ENCODE measurements around the gene RASA2. TPM values are rescaled to one million over a fixed set of nuclear protein-coding genes. Genes with fewer than 3 reads are reported as not detected.

RASA2 gene
- total and polyA plus RNA-seq, 2 of the 8 experiments (the other 6 are each of a cell fraction or from before 2014, with no cell fraction given): 3.5 to 15.9 TPM

- no peak for TF ChIP-seq SIX5 (IDR thresholded peaks at IDR 0.05; ENCODE audit: low read depth, low read length)
- Histone ChIP-seq H2BK20ac (ENCODE audit: low read length) (no peak overlapping the region), H3K36me3 (ENCODE audit: control insufficient read depth in 2 of 4, insufficient read depth in 4 of 4, low read length in 3 of 4) (no peaks in the 10 kb centered on the region), H2BK15ac (ENCODE audit: low read length) (no peak overlapping the region), H2BK12ac (ENCODE audit: low read depth, low read length) (no peak overlapping the region), H3K79me1 (ENCODE audit: low read depth, low read length) (no peaks in the 10 kb centered on the region), H3K27me3 (replicated peaks in 1 of 4; ENCODE audit: control insufficient read depth in 3 of 4, extremely low read depth in 1 of 4, insufficient read depth in 3 of 4, low read length in 3 of 4) (peaks cover 1 to 29% (median 23%) of the 10 kb centered on the region in 4 experiments), H3K14ac (ENCODE audit: insufficient read length) (no peak overlapping the region), H3K27ac (ENCODE audit: low read depth, low read length) (no peak overlapping the region), H3K79me2 (ENCODE audit: control insufficient read depth in 1 of 2, insufficient read depth in 2 of 2, low read length in 2 of 2) (no peaks in the 10 kb centered on the region), H2BK120ac (replicated peaks; ENCODE audit: low read depth, low read length) (no peak overlapping the region), H3K9me3 (ENCODE audit: insufficient read depth in 2 of 2, low read depth in 1 of 2, low read length in 1 of 2) (no peaks in the 10 kb centered on the region), H3K18ac (ENCODE audit: extremely low read depth, low read length) (no peak overlapping the region), H2AK5ac (ENCODE audit: low read depth, low read length) (no peak overlapping the region), H2AFZ (ENCODE audit: low read length) (no peak overlapping the region), H3K56ac (replicated peaks; ENCODE audit: insufficient read length, low read depth, low read length) (no peak overlapping the region), H4K20me1 (replicated peaks in 1 of 2; ENCODE audit: control insufficient read depth in 1 of 2, insufficient read depth in 2 of 2, low read length in 2 of 2) (no peaks in the 10 kb centered on the region), H3K4me3 (ENCODE audit: extremely low read depth in 1 of 4, insufficient read depth in 2 of 4, low read depth in 3 of 4, low read length in 4 of 4) (no peak overlapping the region), H2BK5ac (ENCODE audit: low read depth, low read length) (no peak overlapping the region), H3K23ac (ENCODE audit: insufficient read length) (no peak overlapping the region), H3K4me1 (replicated peaks in 1 of 4; ENCODE audit: control insufficient read depth in 3 of 4, insufficient read depth in 4 of 4, low read length in 3 of 4) (peaks cover 0 to 7% (median 2%) of the 10 kb centered on the region in 4 experiments; a peak in 4 of 7 replicates), H4K91ac (replicated peaks; ENCODE audit: insufficient read length, low read length) (no peak overlapping the region), H4K5ac (ENCODE audit: insufficient read length, low read depth, low read length) (no peak overlapping the region), H3K9ac (replicated peaks in 1 of 4; ENCODE audit: extremely low read depth in 1 of 4, low read depth in 3 of 4, low read length in 3 of 4) (no peak overlapping the region), H4K8ac (ENCODE audit: extremely low read depth, insufficient read depth, low read length) (no peak overlapping the region), H3K23me2 (ENCODE audit: low read depth, low read length) (peaks cover 9% of the 10 kb centered on the region; the same call in 1 of the 2 replicates), H3K4me2 (ENCODE audit: insufficient read depth in 1 of 2, low read depth in 2 of 2, low read length in 2 of 2) (no peak overlapping the region), H3K4ac (replicated peaks; ENCODE audit: insufficient read length, low read depth, low read length) (no peak overlapping the region)
- DNase-seq (ENCODE audit: low read depth in 1 of 2, low spot score in 2 of 2) (no peak), FAIRE-seq (no peak)
- POLR2A ChIA-PET (ENCODE audit: partially characterized antibody): no interaction called here
- CTCF ChIA-PET (ENCODE audit: partially characterized antibody): interaction anchor here (5.4 kb wide), 1 partner anchor 11 kb away, joined by 29 read pairs; no protein-coding TSS in a partner anchor
- WGBS, 2 experiments (ENCODE audit: extremely low coverage in 1 of 2, insufficient coverage in 1 of 2, insufficient read length in 1 of 2, insufficient replicate concordance in 2 of 2, low coverage in 1 of 2, low lambda C conversion rate in 2 of 2, missing lambda C conversion rate in 1 of 2): 94% methylated on average over 4 of the region's 4 CpGs; no CpG with 5 or more reads in 1 of the 2 experiments
These were observed 169.0 kb downstream of the RASA2 start for GRCh38 chr3:141655801-141656200.

Measured in H1 (cell line).